Glomerular visceral epithelial cell (primary cell): ENCODE measurements around the gene SPRY4.
"Not testable (repeated sequence)": the region's sequence is repeated elsewhere in the genome, so short reads cannot be mapped to it uniquely, and the experiment has no call there.

Experiments used
- DNase-seq: peaks from one replicate; pipeline ENCODE4 v3.0.0-alpha.2; 2016; ENCODE audit errors: extremely low spot score

SPRY4 gene, protein sequence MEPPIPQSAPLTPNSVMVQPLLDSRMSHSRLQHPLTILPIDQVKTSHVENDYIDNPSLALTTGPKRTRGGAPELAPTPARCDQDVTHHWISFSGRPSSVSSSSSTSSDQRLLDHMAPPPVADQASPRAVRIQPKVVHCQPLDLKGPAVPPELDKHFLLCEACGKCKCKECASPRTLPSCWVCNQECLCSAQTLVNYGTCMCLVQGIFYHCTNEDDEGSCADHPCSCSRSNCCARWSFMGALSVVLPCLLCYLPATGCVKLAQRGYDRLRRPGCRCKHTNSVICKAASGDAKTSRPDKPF

GRCh38 chr5:142324871-142325724 is at the start of gene SPRY4:
Gene SPRY4 (minus strand): TSS chr5:142325021. CDS start chr5:142315108, 9,913 bp downstream.
- peak; percentile 99 for DNase-seq

- no peak for DNase-seq
These were observed 43.7 kb upstream of the SPRY4 start for GRCh38 chr5:142368529-142368928.

GRCh38 chr5:142366007-142366406 is 41.2 kb upstream of the SPRY4 start:
- DNase-seq, result no peak

DNA sequence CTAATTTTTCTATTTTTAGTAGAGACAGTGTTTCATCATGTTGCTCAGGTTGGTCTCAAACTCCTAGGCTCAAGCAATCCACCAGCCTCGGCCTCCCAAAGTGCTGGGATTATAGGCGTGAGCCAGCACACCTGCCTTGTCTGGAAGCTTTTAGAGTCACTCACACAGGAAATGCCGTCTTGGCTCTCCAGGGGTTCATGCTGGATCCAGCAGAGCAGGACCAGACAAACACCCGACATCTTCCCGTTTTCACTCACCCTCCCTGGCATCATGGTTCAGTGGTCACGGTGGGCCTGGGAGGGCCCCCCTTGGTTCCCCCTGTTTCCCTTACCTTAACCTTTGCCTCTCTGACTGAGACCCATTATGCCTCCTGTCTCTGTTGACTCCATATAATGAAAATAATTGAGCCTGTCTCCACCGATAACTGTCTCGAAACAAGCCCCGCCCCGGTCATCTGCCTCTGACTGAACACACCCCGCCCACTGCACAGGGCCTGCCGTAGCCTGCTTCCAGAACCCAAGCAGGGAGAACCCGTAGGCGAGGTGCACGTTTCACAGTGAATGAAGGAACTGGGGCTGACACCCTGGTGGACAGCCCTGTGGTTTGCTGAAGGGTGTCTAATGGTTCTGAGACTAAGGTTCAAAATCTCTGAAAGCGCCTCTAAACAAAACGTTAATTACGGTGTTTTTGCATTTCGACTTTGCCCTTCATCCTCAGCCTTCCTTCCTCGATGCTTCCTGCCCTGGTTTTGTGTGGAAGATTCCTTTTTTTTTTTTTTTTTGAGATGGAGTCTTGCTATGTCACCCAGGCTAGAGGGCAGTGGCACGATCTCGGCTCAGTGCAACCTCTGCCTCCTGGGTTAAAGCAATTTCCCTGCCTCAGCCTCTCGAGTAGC is 39.7 kb upstream of the SPRY4 start:
- DNase-seq, result peak; percentile 74

- no peak for DNase-seq
These were observed 38.8 kb upstream of the SPRY4 start for GRCh38 chr5:142363619-142363963.

DNA sequence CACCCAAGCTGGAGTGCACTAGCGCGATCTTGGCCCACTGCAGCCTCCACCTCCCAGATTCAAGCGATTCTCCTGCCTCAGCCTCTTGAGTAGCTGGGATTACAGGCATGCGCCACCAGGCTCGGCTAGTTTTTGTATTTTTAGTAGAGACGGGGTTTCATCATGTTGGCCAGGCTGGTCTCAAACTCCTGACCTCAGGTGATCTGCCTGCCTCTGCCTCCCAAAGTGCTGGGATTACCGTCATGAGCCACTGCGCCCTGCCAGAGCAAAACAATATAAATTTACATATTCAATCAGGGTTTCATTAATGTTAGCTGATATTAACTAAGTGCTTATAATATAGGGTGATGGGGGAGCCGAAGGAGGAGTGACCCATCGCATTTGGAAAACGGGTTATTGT is 37.4 kb upstream of the SPRY4 start:
- DNase-seq, result not testable (repeated sequence)

- DNase-seq, result peak; percentile 22
These were observed 35.8 kb upstream of the SPRY4 start for GRCh38 chr5:142360607-142361120.

- DNase-seq, result no peak
These were observed 35.3 kb upstream of the SPRY4 start for GRCh38 chr5:142360051-142360498.

DNA sequence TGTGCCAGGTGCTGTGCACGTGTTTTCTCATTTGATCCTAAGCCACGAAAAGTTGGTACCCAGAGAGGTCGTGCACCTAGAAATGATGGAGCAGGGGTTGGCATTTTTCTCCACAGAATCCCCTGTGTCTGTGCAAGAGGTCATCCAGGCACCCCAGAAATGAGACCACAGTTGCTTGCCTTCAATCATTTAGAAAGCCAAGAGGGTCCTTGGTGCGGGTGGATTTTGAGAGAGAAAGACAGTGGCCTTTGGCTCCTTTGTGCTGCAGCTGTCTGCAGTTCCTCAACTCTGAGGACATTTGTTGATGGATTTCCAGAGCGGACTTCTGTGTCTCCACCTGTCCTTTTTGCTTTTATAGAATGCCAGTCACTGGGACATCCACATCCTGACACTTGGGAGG is 33.8 kb upstream of the SPRY4 start:
- no peak for DNase-seq

DNA sequence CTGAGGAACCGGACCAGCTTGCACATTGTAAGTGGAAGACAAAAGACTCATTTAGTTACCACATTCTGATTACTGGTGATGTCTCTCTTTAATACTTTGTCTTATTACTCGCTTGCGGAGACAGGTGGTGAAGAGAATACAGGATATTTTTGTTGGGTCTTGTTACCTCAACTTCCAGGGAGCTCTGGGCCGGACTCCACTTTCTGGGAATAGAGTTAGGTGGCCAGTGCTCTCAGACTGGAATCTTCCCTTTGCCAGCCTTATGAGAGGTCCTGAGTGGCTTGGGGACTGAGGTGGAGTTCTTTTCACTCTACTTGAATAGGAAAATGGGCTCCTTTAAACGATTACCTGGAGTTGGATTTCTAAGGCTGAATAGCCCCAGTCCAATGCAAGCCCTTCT is 33.3 kb upstream of the SPRY4 start:
- DNase-seq, result no peak

- DNase-seq, result no peak
These were observed 32.8 kb upstream of the SPRY4 start for GRCh38 chr5:142357469-142358090.

GRCh38 chr5:142356716-142357468 is 32.1 kb upstream of the SPRY4 start:
- peak; percentile 89 for DNase-seq

DNA sequence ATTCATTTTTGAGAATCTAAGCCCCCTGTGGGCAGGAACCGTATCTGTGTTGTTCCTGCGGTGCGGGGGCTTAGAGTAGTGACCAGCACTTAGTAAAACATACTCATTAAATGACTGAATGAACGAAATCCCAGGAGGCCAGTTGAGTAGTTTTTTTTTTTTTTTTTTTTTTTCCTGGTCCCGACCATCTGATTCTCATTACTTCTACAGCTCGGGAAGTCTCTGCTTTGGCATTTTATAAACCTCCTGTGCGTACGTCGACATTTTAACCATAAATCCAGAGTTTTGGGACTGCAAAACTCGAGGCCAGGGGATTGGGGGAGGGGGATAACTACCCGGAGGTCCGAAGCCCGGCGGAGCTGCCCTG is 31.5 kb upstream of the SPRY4 start:
- DNase-seq, result no peak

DNA sequence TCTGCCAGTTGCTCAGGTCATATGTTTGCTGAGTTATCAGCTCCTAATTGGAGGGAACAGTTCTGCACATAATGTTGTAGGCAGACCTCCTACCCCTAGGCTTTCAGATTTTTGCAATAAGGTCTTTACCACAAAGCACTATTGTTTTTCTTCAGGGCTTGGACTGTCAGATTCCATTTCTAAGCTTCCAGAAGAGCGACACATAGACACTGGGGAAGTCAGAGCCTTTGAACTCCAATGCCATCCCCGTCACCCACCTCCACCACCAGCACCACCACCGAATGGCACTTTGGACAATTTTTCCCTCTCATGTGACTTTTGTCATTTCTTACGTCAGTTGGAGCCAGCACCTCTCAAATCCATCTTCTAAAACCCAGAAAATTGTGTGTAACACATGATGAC is 28.3 kb upstream of the SPRY4 start:
- DNase-seq, result no peak

DNA sequence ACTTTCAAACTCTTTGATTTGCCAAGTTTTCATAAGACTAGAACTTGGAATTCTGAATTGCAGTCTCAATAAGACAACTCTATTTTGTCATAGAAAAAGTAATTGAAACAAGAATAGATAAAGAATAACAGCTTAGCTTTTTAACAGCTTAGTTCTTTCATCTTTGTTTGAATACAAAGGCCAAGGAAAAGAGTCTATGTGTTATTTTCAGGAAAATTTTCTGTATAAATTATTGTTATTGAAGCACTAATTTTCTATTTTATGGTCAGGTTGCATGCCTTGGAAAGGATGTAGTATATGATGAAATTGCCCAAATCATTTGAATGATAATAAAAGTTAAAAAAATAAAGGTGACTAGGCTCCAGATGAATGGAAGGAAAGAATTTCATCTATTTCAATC is 25.2 kb upstream of the SPRY4 start:
- no peak for DNase-seq

DNA sequence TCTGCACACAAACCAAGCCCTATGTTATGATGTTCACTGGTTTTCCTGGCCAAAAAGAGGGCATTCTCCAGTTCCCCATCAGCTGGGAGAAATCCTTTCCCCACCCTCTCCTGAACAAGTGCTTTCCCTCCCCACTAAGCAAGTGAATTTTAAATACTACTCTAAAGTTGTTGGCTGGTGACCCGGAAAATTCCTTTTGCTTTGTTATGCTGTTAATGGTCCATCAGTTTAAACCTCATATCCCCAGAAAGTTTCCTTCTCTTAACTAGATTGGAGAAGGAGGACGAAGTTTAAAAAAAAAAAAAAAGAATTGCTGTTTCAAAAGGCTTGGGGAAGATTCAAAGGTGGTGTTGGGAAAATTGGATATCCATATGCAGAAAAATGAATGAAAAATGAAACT is 21.9 kb upstream of the SPRY4 start:
- DNase-seq, result no peak

- not testable (repeated sequence) for DNase-seq
These were observed 20.1 kb upstream of the SPRY4 start for GRCh38 chr5:142344915-142345314.

DNA sequence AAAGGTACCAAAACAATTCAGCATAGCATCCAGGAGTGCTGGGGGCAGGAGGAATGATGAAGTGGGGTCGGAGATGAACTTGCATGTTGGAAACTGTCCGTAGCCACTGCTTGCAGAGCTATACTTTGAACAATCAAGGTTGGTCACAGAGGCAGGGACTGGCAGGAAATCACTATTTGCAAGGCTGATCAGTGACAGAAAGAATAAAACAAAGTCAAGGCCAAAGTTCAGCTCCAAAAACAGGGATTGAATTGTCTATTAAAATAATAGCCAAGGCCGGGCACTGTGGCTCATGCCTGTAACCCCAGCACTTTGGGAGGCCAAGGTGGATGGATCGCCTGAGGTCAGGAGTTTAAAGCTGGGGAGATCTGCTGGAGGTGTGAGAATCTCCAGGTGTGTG is 18.7 kb upstream of the SPRY4 start:
- DNase-seq, result no peak

DNA sequence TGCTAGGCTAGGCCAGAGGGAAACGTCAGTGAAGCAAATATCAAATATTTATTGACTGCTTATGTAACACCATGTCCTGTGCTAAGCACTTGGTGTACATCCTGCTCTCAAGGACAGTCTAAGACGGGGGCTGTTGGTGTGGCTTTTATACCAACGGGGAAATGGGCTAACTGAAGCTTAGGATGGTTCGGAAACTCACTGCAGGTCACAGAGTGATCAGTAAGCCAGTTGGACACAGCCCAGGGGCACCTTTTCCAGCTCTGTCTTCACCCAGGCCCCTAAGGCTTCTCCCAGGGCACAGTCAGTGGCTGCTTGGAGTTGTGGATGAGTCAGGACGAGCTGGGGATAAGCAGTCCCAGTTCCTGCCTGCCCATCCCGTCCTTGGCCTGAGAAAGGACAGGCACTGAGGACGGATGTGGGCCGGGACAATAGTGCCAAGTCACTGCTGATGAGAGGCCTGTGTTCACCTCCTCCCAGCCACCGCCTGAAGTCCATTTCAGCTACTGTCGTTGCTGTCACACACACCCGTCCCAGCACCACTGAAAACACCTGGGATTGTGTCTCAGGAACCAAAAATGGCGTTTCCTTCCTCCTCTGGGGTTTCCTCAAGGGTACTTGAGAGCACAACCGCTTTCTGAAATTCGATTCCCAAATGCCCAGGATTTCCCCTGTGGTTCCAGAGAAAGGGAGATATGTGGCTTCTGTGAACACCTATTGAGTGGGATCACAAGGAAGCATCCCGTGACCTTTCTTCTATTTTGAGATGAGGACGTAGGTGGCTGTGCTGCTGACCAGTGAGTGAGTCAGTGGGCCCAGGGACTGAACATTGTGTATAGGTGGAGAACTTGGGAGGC is 17.5 kb upstream of the SPRY4 start:
- DNase-seq, result no peak

- DNase-seq, result no peak
These were observed 15.0 kb upstream of the SPRY4 start for GRCh38 chr5:142339781-142340180.
